Stimulated activated CD4-positive, alpha-beta T cell treated with anti-CD3 and anti-CD28 coated beads, Interleukin-4, amount 100 ng/mL, for 4 hours (primary cell): ENCODE measurements around the gene KLHL25.

Experiments
- DNase-seq, 2 experiments: peaks; one replicate each; pipeline ENCODE4 v3.0.0-alpha.2; 2020

Gene KLHL25

DNA sequence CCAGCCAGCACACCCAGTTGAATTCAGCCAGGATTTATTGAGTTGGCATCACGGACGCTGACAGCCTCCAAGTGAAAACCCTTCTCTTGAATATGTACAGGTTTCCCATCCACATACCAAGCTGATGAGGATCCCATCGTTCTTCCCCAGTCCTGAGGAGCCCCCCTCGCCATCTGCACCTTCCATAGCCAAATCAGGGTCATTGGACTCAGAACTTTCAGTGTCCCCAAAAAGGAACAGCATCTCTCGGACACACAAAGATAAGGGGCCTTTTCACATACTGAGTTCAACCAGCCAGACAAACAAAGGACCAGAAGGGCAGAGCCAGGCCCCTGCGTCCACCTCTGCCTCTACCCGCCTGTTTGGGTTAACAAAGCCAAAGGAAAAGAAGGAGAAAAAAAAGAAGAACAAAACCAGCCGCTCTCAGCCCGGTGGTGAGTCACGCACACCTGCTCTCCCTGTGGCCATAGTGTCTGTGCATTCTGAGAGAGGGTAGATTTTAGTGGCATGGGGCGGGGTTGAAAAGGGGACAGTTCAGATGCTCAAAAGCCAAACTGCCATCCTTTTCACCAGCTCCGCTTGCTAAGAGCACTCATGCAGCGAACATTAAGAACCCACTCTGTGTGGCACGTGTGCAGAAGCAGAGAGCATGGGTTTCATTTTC lies 51.2 kb downstream of the KLHL25 start:
- DNase-seq, result no peak

DNA sequence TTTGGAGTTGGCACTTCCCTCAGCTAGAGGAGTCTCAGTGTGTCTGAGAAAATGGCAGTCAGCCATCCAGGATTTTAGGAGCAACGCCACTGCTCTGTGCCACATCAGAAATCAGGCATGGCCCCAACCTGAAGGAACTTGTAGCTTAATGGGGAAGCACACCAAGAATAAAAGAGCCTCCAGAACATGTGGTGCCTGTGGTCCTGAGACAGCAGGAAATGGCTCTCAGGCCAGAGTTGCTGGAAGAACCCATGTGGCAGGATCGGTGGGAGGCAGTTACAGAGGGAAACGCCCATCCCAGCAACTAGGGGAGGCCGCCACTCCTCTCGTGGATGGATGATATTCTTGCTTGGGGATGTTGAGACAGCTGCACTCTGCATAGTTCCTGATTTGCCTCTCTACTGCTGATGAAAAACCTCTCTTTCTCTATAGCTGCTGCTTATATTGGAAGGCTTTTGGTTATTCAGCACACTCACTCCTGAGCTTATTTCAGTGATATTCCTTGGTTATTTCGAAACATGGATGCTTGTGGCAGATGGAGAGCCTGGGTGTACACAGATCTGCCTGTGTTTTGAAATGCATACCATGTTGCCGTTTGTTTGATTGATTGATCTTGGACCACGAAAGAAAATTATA lies 52.4 kb downstream of the KLHL25 start:
- no peak for DNase-seq

DNA sequence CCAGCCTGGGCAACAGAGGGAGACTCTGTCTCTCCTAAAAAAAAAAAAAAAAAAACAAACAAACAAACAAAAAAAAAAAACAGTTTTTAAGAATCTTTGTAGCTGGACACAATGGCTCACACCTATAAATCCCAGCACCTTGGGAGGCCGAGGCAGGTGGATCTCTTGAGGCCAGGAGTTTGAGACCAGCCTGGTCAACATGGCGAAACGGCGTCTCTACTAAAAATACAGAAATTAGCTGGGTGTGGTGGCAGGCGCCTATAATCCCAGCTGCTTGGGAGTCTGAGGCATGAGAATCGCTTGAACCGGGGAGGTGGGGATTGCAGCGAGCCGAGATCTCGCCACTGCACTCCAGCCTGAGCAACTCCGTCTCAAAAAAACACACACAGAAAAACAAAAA lies 53.1 kb downstream of the KLHL25 start:
- no peak for DNase-seq

DNA sequence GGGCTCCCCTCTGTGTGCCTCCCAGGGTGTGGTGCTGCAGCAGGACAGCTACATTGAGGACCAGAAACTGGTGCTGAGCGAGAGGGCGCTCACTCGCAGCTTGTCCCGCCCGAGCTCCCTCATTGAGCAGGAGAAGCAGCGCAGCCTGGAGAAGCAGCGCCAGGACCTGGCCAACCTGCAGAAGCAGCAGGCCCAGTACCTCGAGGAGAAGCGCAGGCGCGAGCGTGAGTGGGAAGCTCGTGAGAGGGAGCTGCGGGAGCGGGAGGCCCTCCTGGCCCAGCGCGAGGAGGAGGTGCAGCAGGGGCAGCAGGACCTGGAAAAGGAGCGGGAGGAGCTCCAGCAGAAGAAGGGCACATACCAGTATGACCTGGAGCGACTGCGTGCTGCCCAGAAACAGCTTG lies 53.7 kb downstream of the KLHL25 start:
- DNase-seq, result no peak

DNA sequence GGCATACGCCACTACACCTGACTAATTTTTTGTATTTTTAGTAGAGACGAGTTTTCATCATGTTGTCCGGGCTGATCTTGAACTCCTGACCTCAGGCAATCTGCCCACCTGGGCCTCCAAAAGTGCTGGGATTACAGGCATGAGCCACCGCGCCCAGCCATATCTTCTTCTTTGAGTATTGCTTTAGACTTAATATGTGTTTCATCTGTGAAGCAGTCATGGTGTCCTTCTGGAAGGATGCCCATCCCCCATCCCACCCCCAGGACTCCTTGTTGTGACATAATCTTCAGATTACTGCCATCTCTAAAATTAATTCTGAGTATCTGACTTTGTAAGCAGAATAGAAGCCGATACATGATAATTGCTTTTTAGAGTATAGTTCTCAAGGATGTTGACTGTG lies 57.7 kb downstream of the KLHL25 start:
- DNase-seq, result no peak

DNA sequence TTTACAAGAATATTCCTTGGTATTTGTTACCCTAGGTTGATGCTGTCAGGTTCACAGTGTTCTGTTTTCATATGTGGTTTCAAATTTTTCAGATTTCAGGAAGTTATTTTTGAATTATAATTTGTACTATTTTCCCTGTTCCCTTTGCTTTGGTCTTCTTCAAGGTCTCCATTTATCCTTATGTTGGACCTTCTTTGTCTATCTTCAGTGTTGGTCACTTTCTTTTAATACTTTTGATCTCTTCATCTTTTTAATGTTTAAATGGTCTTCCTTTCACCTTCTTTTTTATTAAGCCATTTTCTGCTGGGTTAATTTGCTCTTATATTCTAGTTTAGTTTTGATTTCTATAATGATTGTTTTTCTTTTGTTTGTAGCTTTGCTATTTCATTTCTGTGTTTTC lies 61.3 kb downstream of the KLHL25 start:
- DNase-seq, result no peak

DNA sequence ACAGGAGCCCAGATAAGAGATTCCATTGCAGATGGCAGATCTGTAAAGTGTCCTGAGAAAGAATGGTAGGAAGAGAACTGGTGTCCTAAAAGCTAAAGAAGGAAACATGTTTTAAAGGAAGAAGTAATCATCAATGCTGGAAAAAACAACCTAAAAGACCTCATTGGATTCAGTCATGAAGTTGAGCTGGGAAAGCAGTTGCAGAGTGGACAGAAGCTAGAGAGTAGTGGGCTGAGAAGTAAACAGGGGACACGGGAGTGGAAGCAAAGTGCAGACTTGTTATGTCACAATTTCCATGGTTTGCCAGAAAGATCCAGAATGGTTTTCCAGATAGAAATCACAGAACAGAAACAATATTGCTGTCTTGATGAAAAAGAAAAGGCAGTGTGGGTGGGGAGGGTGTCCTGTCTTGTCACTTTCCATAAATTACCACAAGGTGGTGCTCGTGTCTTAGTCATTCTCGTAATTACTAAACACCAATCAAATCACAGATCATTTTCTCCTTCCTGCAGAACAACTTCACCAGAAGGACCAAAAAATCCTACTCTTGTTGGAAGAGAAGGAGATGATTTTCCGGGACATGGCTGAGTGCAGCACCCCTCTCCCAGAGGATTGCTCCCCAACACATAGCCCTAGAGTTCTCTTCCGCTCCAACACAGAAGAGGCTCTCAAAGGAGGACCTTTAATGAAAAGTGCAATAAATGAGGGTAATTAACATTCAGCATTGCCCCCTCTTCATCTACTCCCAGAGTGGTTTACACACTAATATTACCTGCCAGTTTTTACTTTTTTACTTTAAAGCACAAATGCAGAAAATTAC lies 64.5 kb downstream of the KLHL25 start:
- peak in 1 of 2 experiments; percentile 21 for DNase-seq

DNA sequence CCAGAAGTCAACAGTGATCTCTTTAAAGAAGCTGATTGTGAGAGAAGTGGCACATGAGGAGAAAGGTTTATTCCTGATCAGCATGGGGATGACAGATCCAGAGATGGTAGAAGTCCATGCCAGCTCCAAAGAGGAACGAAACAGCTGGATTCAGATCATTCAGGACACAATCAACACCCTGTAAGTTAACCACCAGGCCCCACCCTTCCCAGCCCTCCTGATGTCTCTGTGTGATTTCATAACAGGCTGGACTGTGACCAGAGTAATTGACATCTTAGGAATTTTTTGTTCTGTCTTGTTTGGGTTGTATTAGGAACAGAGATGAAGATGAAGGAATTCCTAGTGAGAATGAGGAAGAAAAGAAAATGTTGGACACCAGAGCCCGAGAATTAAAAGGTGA lies 67.7 kb downstream of the KLHL25 start:
- DNase-seq, result no peak

DNA sequence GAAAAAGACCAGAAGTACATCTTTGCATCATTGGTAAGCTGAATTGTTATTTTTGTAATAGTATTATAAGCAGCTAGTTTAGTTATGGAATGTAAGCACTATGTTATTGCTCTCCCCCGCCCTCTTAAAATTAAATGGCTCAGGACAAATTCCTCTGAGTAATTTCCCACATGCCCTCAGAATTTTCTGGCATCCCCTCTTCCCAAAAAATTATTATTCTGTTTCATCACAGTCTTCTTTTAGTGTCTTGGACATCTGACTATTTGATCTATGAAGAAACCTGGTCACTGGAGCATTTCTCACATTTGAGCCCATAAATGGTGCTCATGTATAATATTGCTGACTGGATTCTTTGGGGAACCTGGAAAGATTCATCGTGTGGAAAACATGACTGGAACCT lies 68.3 kb downstream of the KLHL25 start:
- DNase-seq, result no peak

DNA sequence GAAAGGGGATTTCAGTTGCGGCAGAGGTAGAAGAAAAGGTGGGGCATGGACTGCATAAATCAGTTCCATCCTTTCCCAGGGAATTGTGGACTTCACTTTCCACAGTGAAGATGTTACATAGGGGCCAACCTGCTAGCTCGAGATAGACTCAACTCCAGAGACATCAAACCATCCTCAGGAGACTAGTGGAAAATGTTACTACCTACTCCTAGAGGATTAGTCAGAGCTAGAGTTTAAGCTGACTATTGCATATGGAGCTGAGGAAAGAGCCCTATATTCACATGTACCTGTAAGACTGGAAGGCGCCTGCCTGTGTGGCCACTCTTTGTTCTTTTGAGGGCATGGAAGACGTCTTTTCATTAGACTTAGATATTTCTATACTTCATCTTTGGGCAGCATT lies 69.2 kb downstream of the KLHL25 start:
- no peak for DNase-seq

DNA sequence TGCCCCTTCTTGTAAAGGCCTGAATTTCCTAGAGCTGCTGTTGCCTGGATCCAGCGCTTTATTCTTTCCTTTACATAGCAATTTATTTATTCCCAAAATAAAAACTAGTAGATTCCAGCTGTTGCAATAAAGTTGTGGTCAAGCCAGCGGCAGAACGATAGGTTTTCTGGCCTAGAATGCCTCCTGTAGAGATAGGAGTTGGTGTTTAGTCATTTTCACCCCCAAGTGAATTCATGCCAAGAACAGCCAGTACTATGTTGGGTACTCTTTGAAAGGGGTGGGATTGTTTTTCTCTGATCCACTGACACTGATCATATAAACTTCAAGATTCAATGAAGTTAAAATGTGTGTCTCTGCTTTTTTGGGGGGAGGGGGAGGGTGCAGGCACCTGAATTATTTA lies 69.7 kb downstream of the KLHL25 start:
- no peak for DNase-seq

DNA sequence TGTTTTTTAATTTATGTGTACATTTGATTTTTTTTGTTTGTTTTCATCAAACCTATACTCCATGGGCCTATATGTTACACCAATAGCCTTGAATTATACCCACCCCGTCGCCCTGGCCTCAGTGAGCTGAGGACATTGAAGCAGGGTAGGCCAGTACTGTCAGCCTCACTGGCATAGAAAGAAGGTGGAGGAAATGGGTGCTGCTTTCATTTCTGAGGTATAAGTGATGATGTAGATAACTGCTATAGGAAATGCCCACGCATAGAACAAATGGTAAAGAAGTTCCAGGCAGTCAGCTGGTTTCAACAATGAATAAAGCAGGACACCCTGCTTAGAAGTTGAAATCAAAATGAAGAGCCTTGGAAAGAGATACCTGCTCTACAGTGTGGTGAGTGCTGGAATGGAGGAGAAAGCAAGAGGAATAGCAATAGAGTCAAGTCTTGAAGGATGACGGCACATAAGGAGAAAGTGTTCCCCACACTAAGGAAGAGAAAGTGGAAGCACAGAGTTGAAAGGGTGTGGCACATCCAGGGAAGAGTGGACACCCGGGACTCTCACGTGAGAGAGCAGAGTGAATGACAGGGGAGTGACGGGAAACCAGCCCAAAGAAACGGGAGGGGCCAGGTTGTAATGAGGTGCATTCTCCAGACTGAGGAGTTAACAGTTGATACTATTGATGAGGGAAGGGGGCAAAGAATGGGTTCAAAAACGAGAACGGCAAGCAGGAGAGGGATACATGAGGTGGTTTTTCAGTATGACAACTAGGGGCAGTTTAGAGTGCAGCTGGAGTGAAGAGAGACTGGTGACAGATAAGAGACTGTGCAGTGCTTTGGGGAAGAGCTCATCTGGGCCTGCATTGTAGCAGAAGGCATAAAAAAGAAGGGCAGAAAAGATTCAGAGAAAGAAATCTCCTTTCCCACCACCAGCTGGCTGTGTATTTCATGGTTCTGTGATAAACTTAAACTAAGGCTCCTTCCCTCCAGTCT lies 70.5 kb downstream of the KLHL25 start:
- DNase-seq, result peak in 1 of 2 experiments; percentile 17

DNA sequence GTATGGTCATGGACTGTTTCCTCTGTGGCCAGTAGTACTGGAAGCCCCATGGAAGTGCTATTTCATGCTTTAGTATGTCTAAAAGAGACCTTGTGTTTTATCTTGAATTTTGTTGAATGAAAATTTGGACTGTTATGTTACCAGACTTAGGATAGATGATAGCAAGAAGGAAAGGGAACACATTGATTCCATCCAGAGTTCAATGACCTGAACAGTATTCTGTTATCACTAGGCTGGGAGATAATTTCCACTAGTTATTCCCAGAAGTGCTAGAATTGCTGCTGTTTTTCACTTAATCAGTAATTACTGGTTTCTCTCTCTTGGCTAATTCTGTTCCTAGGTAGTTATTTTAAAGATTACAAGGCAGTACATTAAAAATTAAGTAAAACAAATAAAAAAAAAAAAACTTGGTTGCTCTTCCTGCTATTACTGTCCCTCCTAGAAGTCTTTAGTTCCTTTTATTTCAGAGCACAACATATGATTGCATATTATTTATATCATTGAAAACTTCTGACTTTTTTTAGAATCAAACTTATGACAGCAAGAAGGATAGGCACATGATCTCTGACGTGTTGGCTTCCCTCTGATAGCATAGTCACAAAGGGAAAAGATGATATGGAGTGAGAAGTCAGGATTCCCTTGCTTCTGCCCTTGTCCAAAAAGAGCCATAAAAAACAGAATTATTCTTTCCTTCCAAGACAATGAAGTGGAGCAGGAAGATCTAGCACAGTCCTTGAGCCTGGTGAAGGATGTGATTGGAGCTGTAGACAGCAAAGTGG lies 72.2 kb downstream of the KLHL25 start:
- no peak for DNase-seq

DNA sequence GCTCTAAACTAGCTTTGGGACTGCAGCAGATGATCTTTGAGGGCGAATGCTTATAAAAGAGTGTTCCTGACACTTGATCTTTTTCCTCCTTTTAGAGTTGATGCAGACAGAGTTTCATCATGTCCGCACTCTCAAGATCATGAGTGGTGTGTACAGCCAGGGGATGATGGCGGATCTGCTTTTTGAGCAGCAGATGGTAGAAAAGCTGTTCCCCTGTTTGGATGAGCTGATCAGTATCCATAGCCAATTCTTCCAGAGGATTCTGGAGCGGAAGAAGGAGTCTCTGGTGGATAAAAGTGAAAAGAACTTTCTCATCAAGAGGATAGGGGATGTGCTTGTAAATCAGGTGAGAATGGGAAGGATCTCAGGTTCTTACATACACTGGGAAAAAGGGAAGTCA lies 75.7 kb downstream of the KLHL25 start:
- DNase-seq, result no peak

DNA sequence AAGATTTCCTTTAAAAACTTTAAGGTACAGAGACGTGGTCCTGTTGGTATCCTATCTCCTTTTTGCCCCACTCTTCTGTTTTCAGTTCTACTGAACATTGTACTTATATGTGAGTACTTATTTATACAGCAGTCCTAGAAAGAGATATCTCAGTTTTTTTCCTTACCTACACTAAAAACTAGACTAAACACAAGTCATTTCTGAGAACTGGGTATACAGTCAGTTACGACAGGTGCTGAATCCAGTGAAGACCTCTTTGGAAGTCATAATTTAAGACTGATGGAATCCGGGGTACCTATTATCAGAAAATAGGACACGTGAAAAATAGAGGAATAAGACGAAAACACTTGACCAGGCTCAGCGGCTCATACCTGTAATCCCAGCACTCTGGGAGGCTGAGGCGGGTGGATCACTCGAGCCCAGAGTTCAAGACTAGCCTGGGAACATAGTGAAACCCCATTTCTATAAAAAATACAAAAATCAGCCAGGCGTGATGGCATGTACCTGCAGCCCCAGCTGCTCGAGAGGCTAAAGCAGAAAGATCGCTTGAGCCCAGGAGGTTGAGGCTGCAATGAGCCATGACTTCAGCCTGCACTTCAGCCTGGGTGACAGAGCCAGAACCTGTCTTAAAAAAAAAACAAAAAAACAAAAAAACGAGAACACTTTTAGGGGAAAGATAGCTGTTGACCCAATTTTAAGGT lies 76.3 kb downstream of the KLHL25 start:
- DNase-seq, result no peak

DNA sequence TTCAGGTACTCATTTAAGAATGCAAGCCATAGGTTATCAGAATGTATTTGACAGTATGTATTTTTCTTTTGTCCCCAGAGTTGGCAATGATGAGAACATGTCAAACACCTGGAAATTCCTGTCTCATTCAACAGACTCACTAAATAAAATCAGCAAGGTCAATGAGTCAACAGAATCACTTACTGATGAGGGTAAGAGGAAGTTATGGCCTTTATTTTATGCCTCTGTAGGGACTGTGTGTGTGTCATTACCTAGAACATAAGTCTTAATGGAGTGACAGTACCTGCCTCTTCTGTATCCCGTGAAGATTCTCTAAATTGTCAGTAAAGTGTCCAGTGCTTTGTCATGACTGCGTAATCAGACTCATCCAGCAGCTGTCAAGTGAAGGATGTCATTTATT lies 77.5 kb downstream of the KLHL25 start:
- DNase-seq, result no peak

DNA sequence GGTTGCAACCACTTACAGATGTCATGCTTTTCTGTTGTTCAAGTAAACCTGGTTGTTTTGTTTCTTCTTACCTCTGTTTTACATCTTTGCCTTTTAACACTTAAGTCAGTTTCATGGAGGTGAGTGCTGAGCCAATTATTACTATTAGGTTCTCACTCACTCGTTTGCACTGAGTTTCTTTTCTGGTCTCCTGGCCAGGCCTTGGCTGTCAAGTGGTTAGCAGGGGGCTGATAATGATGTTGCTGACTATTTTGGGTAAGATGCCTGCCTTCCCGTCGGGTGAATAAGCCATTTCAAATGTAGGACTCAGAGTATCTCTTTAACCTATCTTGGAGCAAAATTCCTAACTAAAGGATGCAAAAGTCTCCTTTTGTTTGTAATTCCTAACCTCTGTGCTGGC lies 78.5 kb downstream of the KLHL25 start:
- no peak for DNase-seq

DNA sequence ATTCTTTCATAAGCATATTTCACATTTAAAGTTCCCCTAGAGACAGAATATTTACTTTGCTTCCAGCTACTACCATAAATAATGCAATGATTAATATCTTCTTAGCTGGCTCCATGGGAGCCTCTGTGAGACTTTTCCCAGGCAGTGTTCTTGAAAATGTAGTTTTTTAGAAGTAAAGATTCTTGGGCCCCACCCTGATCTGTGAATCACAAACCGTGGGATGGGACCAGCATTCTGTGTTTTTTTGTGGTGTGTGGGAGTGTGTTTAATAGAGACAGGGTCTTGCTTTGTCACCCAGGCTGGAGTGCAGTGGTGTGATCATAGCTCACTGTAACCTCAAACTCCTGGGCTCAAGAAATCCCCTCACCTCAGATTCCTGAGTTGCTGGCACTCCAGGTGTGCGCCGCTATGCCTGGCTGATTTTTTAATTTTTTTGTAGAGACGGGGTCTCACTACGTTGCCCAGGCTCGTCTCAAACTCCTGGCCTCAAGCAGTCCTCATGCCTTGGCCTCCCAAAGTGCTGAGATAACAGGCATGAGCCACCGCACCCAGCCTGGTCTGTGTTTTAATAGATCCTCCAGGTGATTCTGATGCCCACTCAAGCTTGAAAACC lies 83.0 kb downstream of the KLHL25 start:
- peak in 1 of 2 experiments; percentile 64 for DNase-seq

DNA sequence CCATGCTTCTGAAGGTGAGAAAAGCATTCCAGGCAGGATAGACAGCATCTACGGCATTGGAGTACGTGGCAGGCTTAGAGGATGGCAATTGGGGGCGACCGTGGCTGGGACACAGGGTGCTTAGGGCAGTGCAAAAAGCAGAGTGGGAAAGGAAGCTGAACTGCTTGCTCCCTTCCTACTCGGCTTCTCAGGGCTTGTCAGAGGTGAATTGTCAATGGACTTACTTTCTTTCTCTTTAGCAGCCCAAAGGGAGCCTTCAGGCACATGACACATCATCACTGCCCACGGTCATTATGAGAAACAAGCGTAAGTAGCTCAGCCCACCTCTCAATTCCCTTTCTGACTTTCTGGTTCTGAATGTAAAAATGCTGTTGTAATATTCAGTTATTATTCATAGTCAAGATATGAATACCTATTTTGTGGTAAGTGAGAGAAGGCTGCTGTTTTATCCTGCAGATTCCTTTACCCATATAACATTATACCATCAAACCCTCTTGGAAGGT lies 84.3 kb downstream of the KLHL25 start:
- DNase-seq, result no peak
